Measurements from ENCODE around the gene RARRES1.

DNA sequence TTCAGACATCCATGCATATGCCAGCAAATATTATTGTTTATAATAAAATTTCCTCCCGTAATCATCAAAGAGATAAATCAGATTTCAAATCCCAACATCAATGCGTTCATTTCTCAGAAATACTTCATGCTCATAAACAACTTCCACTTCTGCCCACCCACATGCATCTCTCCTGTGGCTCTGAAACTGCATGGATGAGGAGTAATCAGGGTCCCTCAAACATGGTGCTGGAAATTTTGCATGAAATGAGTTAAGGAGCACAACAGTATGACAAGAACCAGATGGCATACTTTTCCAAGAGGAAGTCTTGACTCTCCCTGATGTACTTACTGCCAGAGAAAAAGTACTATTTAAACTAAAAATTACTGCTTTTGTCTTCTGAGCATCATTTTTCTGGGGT, 42.7 kb upstream of the RARRES1 start:
- TF ChIP-seq, protein P1, sequence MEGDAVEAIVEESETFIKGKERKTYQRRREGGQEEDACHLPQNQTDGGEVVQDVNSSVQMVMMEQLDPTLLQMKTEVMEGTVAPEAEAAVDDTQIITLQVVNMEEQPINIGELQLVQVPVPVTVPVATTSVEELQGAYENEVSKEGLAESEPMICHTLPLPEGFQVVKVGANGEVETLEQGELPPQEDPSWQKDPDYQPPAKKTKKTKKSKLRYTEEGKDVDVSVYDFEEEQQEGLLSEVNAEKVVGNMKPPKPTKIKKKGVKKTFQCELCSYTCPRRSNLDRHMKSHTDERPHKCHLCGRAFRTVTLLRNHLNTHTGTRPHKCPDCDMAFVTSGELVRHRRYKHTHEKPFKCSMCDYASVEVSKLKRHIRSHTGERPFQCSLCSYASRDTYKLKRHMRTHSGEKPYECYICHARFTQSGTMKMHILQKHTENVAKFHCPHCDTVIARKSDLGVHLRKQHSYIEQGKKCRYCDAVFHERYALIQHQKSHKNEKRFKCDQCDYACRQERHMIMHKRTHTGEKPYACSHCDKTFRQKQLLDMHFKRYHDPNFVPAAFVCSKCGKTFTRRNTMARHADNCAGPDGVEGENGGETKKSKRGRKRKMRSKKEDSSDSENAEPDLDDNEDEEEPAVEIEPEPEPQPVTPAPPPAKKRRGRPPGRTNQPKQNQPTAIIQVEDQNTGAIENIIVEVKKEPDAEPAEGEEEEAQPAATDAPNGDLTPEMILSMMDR (IDR thresholded peaks at IDR 0.05; ENCODE audit: low read depth, low read length, poor library complexity, severe bottlenecking), result no peak
- no peak for TF ChIP-seq EZH2phosphoT487 (IDR thresholded peaks at IDR 0.05; ENCODE audit: borderline replicate concordance, low read length)

Measured in DOHH2 (cell line).